Caco-2 (cell line): ENCODE results near the gene HMGXB4. TPM values are rescaled to one million over a fixed set of nuclear protein-coding genes. Genes with fewer than 3 reads are reported as not detected.

Experiments
- BruUV-seq: library from RNA; stranded (reverse); fragments of 400-500 nt; replicated peaks from 2 replicates; lab custom pipeline; 2021; lab: Mats Ljungman, UMichigan
- CTCF ChIA-PET: fragments of 300-600 bp; sonication (Branson Sonifier 250); formaldehyde crosslinking; loops from one replicate; lab custom pipeline; 2022; ENCODE audit warnings: antibody characterized with exemption; lab: Charles Lee
- POLR2A ChIA-PET: fragments of 300-600 bp; sonication (Branson Sonifier 250); formaldehyde crosslinking; loops from one replicate; lab custom pipeline; 2022; ENCODE audit warnings: antibody characterized with exemption; lab: Charles Lee
- DNase-seq, 2 experiments: peaks; one replicate each; pipeline versions ENCODE4 v3.0.0 to v3.0.0-alpha.2; 2020 to 2022
- H3K27me3 ChIP-seq: replicated peaks from 2 replicates; pipeline ENCODE4 v1.6.0; 2011; ENCODE audit warnings: low read length; ENCODE audit not compliant: control insufficient read depth, insufficient read depth
- H3K36me3 ChIP-seq: 2 replicates; pipeline ENCODE4 v1.5.1; 2011; ENCODE audit warnings: low read length; ENCODE audit not compliant: control insufficient read depth, insufficient read depth
- H3K4me1 ChIP-seq: fragments of 250-450 bp; sonication (Bioruptor Pico); 2 replicates; pipeline ENCODE4 v1.5.1; 2020; ENCODE audit warnings: mild to moderate bottlenecking
- H3K4me3 ChIP-seq: 2 replicates; pipeline ENCODE4 v1.5.1; 2011; ENCODE audit warnings: low read depth, mild to moderate bottlenecking, control low read depth, low read length
- H3K9me3 ChIP-seq: fragments of 250-450 bp; sonication (Bioruptor Pico); 2 replicates; pipeline ENCODE4 v1.5.1; 2020; ENCODE audit warnings: mild to moderate bottlenecking, moderate library complexity
- H3K27ac Mint-ChIP-seq: one replicate; pipeline ENCODE4 v1.8.0; 2022; ENCODE audit warnings: mixed read lengths; ENCODE audit not compliant: unreplicated experiment
- H3K27me3 Mint-ChIP-seq: one replicate; pipeline ENCODE4 v1.8.0; 2022; ENCODE audit warnings: mixed read lengths; ENCODE audit not compliant: insufficient read depth, unreplicated experiment
- H3K36me3 Mint-ChIP-seq: one replicate; pipeline ENCODE4 v1.8.0; 2022; ENCODE audit warnings: mild to moderate bottlenecking, mixed read lengths; ENCODE audit not compliant: insufficient read depth, unreplicated experiment
- H3K4me1 Mint-ChIP-seq: one replicate; pipeline ENCODE4 v1.8.0; 2022; ENCODE audit warnings: low read depth, mixed read lengths; ENCODE audit not compliant: unreplicated experiment
- H3K4me3 Mint-ChIP-seq: one replicate; pipeline ENCODE4 v1.8.0; 2022; ENCODE audit warnings: mild to moderate bottlenecking, moderate library complexity, mixed read lengths; ENCODE audit not compliant: unreplicated experiment
- H3K9me3 Mint-ChIP-seq: one replicate; pipeline ENCODE4 v1.8.0; 2022; ENCODE audit warnings: mixed read lengths; ENCODE audit not compliant: unreplicated experiment
- intact Hi-C: fragments of 100-400 bp; cut with micrococcal nuclease; formaldehyde crosslinking; loops from one replicate; pipeline ENCODE4 v1.10.0; 2022; ENCODE audit not compliant: unreplicated experiment
- total RNA-seq: library from RNA; stranded (reverse); gene quantifications from 2 replicates; pipeline ENCODE4 v1.2.3, GENCODE V29; 2022
- TF ChIP-seq, protein P1 (sequence below), 2 experiments: fragments of 200-600 bp in 1 of 2; IDR thresholded peaks; 1 replicate in 1 of 2; 2 replicates in 1 of 2; pipeline versions ENCODE4 v1.5.1 to v1.8.0; 2011 to 2022; ENCODE audit warnings: antibody characterized with exemption in 1 of 2, control low read depth in 1 of 2, inconsistent platforms in 1 of 2, low read depth in 1 of 2, low read length in 1 of 2, mild to moderate bottlenecking in 1 of 2, moderate library complexity in 1 of 2; ENCODE audit not compliant: insufficient read depth in 1 of 2, severe bottlenecking in 1 of 2, unreplicated experiment in 1 of 2

HMGXB4 gene
- total RNA-seq, 1 experiment from 2014 or later = 22.3 TPM

DNA sequence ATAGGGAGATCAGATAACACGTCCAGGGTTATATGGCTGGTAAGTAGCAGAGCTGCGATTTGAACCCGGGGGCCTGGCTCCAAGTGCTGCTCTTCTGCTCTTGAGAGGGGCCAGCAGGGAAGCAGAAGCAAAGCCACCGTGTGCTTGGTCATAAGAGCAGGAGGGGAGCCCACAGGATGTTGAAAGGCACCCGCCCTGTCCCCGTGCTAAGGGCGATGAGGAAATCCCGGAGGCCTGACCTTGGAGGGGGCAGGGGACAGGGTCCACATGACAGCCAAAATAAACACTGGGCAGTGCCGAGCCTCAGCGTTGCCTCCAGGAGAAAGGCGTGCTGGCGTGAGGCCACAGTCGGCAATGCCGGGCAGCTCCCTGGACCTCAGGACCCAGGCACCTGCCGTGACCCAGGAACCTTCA is 71.2 kb downstream of the HMGXB4 start:
- no peaks in the 10 kb centered on the region for H3K4me1 ChIP-seq
- TF ChIP-seq, protein P1, sequence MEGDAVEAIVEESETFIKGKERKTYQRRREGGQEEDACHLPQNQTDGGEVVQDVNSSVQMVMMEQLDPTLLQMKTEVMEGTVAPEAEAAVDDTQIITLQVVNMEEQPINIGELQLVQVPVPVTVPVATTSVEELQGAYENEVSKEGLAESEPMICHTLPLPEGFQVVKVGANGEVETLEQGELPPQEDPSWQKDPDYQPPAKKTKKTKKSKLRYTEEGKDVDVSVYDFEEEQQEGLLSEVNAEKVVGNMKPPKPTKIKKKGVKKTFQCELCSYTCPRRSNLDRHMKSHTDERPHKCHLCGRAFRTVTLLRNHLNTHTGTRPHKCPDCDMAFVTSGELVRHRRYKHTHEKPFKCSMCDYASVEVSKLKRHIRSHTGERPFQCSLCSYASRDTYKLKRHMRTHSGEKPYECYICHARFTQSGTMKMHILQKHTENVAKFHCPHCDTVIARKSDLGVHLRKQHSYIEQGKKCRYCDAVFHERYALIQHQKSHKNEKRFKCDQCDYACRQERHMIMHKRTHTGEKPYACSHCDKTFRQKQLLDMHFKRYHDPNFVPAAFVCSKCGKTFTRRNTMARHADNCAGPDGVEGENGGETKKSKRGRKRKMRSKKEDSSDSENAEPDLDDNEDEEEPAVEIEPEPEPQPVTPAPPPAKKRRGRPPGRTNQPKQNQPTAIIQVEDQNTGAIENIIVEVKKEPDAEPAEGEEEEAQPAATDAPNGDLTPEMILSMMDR (IDR thresholded peaks at IDR 0.05; ENCODE audit: insufficient read depth in 1 of 2, low read depth in 1 of 2, low read length in 1 of 2, severe bottlenecking in 1 of 2, unreplicated experiment in 1 of 2) = no peak
- ChIA-PET CTCF (interaction anchor here (1.9 kb wide), 1 partner anchor 29 kb away, joined by 4 read pairs; the partner anchor contains the start of gene TOM1), POLR2A (no interaction called here)
- Mint-ChIP-seq H3K27me3 (no peaks in the 10 kb centered on the region), H3K36me3 (peaks cover 21% of the 10 kb centered on the region), H3K4me3 (no peak overlapping the region), H3K27ac (no peak overlapping the region), H3K4me1 (no peaks in the 10 kb centered on the region), H3K9me3 (no peaks in the 10 kb centered on the region)
- H3K4me3 ChIP-seq = no peak overlapping the region
- peaks cover 3% of the 10 kb centered on the region for H3K36me3 ChIP-seq
- no peaks in the 10 kb centered on the region for H3K9me3 ChIP-seq
- BruUV-seq = no TSS peak
- intact Hi-C loops = no loop called here
- DNase-seq = no peak
- H3K27me3 ChIP-seq = no peaks in the 10 kb centered on the region

DNA sequence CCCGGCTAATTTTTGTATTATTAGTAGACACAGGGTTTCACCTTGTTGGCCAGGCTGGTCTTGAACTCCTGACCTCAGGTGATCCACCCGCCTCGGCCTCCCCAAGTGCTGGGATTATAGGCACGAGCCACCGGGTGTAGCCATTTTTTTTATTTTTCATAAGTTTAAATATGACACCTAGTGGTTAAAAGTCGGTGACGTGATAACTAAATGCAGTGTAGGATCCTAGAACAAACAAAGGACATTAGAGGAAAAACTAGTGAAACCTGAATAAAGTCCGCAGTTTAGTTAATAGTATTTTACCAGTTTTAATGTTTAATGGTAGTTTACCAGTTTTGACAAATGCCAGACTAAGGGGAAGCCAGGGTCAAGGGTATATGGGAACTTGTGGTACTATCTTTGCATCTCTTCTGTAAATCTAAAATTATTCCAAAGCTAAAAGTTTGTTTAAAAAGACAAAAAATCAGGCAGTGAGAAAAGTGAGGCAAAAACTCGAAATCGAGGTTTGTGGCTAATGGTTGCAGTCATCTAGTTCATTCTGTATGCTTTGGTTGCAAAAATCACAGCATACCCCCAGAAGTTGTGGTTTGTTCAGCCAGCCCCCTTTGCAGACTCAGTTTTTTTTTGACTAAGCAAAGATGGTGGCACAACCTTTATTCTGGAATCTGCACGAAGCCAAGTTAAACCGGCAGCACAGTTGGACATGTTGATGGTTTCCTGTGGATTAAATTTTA is 72.0 kb downstream of the HMGXB4 start:
- TF ChIP-seq, protein P1 (IDR thresholded peaks at IDR 0.05; ENCODE audit: insufficient read depth in 1 of 2, low read depth in 1 of 2, low read length in 1 of 2, severe bottlenecking in 1 of 2, unreplicated experiment in 1 of 2) = no peak
- Histone ChIP-seq H3K36me3 (peaks cover 3% of the 10 kb centered on the region), H3K9me3 (no peaks in the 10 kb centered on the region), H3K4me3 (no peak overlapping the region), H3K4me1 (no peaks in the 10 kb centered on the region), H3K27me3 (no peaks in the 10 kb centered on the region)
- no peak overlapping the region for H3K4me3 Mint-ChIP-seq
- H3K27ac Mint-ChIP-seq = no peak overlapping the region
- ChIA-PET POLR2A (no interaction called here), CTCF (no interaction called here)
- H3K27me3 Mint-ChIP-seq = no peaks in the 10 kb centered on the region
- intact Hi-C loops = no loop called here
- no peaks in the 10 kb centered on the region for H3K9me3 Mint-ChIP-seq
- no peak for DNase-seq
- peaks cover 22% of the 10 kb centered on the region for H3K36me3 Mint-ChIP-seq
- BruUV-seq = no TSS peak
- H3K4me1 Mint-ChIP-seq = no peaks in the 10 kb centered on the region

DNA sequence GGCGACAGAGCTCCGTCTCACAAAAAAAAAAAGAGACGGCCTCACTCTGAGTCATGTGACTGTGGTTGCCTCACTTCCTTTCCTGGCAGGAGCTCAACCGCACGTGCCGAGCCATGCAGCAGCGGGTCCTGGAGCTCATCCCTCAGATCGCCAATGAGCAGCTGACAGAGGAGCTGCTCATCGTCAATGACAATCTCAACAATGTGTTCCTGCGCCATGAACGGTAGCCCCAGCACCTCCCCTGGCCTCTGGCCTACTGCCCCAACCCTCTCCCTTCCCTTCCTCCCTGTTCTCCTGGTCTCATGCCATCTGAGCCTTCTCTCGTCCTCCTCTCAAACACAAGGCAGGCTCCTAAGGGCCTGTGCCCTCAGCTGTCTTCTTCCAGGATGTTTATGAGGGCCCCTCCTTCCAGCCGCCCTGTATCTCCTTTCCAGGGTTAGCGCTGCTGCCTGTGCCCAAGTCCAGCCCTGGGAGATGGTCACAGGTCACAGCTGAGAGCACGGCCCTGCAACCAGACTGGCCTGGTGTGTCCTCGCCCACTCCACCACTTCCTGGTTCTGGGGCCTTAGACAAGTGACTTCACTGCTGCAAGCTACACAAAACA is 73.1 kb downstream of the HMGXB4 start:
- Histone ChIP-seq H3K4me1 (no peaks in the 10 kb centered on the region), H3K27me3 (no peaks in the 10 kb centered on the region), H3K4me3 (no peak overlapping the region), H3K9me3 (no peaks in the 10 kb centered on the region), H3K36me3 (peaks cover 3% of the 10 kb centered on the region)
- intact Hi-C loops = no loop called here
- H3K36me3 Mint-ChIP-seq = peaks cover 21% of the 10 kb centered on the region
- no peak overlapping the region for H3K27ac Mint-ChIP-seq
- no peak overlapping the region for H3K4me3 Mint-ChIP-seq
- no peaks in the 10 kb centered on the region for H3K4me1 Mint-ChIP-seq
- ChIA-PET CTCF (interaction anchor here (0.5 kb wide), 1 partner anchor 73 kb away, joined by 6 read pairs; the partner anchor contains the start of gene HMGXB4), POLR2A (interaction anchor here (0.6 kb wide), 1 partner anchor 85 kb away, joined by 5 read pairs; no protein-coding TSS in a partner anchor)
- H3K27me3 Mint-ChIP-seq = no peaks in the 10 kb centered on the region
- no TSS peak for BruUV-seq
- TF ChIP-seq, protein P1 (IDR thresholded peaks at IDR 0.05; ENCODE audit: insufficient read depth in 1 of 2, low read depth in 1 of 2, low read length in 1 of 2, severe bottlenecking in 1 of 2, unreplicated experiment in 1 of 2) = no peak
- H3K9me3 Mint-ChIP-seq = no peaks in the 10 kb centered on the region
- no peak for DNase-seq
